NCI-H1930 (cell line): ENCODE results near the gene ANP32E.
"Not testable (repeated sequence)": the region's sequence is repeated elsewhere in the genome, so short reads cannot be mapped to it uniquely, and the experiment has no call there.

ENCODE experiments used
- DNase-seq, 2 experiments: peaks; one replicate each; lab custom pipeline; 2025; lab: John Stamatoyannopoulos, UW

ANP32E gene

GRCh38 chr1:150213170-150214098 lies 22.5 kb downstream of the ANP32E start:
- no peak for DNase-seq

- no peak for DNase-seq
Observed at GRCh38 chr1:150212070-150212469, 23.8 kb downstream of the ANP32E start.

GRCh38 chr1:150210706-150211105 lies 25.2 kb downstream of the ANP32E start:
- DNase-seq, result no peak

- no peak for DNase-seq
Observed at GRCh38 chr1:150210091-150210490, 25.8 kb downstream of the ANP32E start.

GRCh38 chr1:150208460-150208859 lies 27.5 kb downstream of the ANP32E start:
- DNase-seq, result not testable (repeated sequence)

GRCh38 chr1:150207281-150207971 lies 28.5 kb downstream of the ANP32E start:
- DNase-seq, result no peak

GRCh38 chr1:150196417-150196816 lies 39.5 kb downstream of the ANP32E start:
- DNase-seq, result no peak

- DNase-seq, result no peak
Observed at GRCh38 chr1:150194381-150195031, 41.4 kb downstream of the ANP32E start.

GRCh38 chr1:150192012-150192411 lies 43.9 kb downstream of the ANP32E start:
- DNase-seq, result no peak

GRCh38 chr1:150187560-150187931 lies 48.4 kb downstream of the ANP32E start:
- DNase-seq, result no peak

GRCh38 chr1:150186789-150187559 lies 48.9 kb downstream of the ANP32E start:
- DNase-seq, result peak in 1 of 2 experiments; percentile 4

GRCh38 chr1:150186438-150186788 lies 49.5 kb downstream of the ANP32E start:
- not testable (repeated sequence) for DNase-seq

- DNase-seq, result no peak
Observed at GRCh38 chr1:150185481-150185880, 50.4 kb downstream of the ANP32E start.

- no peak for DNase-seq
Observed at GRCh38 chr1:150183061-150183460, 52.9 kb downstream of the ANP32E start.

- DNase-seq, result no peak
Observed at GRCh38 chr1:150182247-150182646, 53.7 kb downstream of the ANP32E start.

GRCh38 chr1:150180474-150180873 lies 55.4 kb downstream of the ANP32E start:
- no peak for DNase-seq

- DNase-seq, result no peak
Observed at GRCh38 chr1:150179867-150180266, 56.0 kb downstream of the ANP32E start.

- DNase-seq, result no peak
Observed at GRCh38 chr1:150178548-150178947, 57.4 kb downstream of the ANP32E start.

GRCh38 chr1:150176593-150176992 lies 59.3 kb downstream of the ANP32E start:
- DNase-seq, result no peak

GRCh38 chr1:150173141-150173585 lies 62.7 kb downstream of the ANP32E start:
- no peak for DNase-seq

- DNase-seq, result no peak
Observed at GRCh38 chr1:150171801-150172200, 64.1 kb downstream of the ANP32E start.
